ENCODE data around the gene SKP2.
"Not testable (repeated sequence)": the region's sequence is repeated elsewhere in the genome, so short reads cannot be mapped to it uniquely, and the experiment has no call there.

SKP2 gene

DNA sequence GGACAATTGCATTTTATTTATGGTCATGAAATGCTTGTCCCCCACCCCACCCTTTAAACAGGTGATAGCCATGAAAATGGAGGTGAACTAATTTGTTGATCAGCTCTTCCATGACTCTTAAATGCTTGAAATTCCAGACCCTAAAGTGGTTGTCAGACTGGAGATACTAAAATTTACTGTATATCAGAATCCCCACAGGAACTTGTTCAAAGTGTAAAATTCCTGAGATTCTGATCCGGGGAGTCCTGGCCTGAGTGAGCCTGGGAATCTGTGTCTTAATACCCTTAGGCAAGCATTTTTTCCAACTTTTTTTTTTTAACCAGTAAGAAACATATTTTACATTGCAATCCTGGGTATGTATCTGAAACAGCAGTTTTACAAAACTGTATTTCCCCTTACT, 4.7 kb downstream of the SKP2 start:
- DNase-seq (ENCODE audit: low spot score), result no peak

DNA sequence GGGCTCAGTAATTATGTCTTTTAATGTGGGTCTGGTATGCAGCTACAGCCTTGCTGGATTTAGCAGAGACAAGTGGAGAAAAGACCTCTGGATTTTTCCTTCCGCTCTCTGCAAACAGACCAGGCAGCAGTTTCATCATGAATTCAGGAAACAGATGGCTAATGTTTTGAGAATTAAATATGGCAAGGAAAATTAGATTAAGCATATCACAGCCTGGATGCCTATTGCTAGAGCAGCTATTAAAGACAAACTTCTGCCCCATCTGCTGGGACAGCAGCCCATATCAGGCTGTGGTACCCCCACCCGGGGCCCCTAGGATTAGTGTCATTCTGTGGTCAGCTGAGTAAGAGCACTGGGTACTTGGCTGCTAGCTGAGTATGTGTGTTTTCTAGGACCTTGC, 6.2 kb downstream of the SKP2 start:
- DNase-seq (ENCODE audit: low spot score), result no peak

DNA sequence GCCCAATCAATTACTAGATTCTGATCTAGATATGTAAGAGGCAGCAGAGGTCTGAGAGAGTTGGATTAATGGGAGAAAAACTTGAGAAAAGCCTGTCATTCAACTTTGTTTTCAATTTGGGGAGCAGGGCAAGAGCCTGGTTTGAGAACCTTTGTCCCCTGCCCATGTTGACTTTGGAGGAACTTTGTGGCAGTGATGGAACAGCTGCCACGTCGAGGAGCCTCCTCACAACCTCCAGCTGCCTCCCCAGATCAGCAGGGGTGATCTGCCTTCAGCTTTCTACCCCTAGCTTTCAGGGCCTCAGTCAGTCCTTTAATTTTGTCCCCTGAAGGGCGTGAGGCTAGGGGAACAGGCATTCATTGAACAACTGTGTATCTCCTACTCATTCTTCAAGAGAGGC, 8.7 kb downstream of the SKP2 start:
- DNase-seq (ENCODE audit: low spot score), result no peak

- DNase-seq (ENCODE audit: low spot score), result no peak
These were observed 9.4 kb downstream of the SKP2 start for GRCh38 chr5:36161361-36161760.

DNA sequence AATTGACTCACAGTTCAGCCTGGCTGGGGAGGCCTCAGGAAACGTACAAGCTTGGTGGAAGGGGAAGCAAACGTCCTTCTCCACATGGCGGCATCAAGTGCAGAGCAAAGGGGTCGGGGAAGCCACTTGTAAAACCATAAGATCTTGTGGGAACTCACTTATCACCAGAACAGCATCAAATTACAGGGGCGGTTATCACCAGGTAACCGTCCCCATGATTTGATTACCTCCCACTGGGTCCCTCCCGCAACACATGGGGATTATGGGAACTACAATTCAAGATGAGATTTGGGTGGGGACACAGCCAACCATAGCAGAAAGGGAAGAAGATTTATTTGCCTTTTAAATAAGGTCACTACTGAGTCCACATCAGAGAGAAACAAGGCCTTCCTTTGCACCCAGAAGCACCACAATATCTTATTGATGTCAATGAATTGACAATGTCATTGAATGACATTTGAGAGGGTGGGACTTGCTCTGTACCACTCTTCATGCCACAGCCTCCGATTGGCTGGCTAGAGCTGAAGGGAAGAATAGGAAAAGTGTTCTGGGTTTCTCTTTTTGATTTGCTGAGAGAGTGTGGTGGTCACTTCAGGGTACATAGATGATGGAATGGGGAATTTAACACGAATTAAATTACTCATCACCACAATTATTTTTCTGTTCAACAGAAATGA, 11.0 kb downstream of the SKP2 start:
- DNase-seq (ENCODE audit: low spot score), result no peak

DNA sequence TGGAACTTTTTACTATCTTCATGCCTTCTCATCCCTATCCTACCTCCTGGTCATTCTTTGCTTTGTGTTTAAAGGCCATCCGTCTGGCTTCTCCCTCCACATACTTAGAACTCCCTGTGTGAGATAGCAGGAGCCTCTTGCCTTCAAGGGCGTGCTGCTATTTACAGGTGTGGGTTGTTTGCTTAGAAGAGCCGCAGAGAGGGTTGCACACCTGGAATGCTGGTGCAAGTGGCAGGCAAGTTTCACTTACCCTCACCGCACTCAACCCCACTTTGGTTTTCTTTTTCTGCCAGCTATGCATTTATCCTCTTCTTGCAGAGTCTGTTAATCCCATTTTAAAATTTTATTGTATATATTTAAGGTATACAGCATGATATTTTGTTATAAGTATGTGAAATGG, 12.6 kb downstream of the SKP2 start:
- DNase-seq (ENCODE audit: low spot score), result no peak

DNA sequence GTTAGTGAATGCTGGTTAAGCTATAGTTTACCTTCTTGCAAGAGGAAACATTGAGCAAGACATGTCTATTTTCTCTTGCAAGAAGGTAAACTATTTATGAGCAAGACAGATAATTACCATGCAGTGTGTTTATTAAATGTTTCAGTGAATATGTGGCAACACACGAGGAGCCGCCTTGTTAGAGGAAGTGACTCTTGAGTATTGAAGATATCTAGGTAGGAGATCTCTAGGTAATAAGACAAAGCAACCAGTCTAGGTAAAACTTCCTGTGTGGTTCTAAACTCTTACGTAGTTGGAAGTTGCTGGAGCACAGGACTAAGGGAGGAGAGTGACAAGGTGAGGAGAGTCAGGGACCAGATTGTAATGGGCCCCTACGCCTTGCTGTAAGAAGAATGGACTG, 16.8 kb downstream of the SKP2 start:
- DNase-seq (ENCODE audit: low spot score), result no peak

GRCh38 chr5:36170832-36171424, 19.0 kb downstream of the SKP2 start:
- DNase-seq (ENCODE audit: low spot score), result no peak

DNA sequence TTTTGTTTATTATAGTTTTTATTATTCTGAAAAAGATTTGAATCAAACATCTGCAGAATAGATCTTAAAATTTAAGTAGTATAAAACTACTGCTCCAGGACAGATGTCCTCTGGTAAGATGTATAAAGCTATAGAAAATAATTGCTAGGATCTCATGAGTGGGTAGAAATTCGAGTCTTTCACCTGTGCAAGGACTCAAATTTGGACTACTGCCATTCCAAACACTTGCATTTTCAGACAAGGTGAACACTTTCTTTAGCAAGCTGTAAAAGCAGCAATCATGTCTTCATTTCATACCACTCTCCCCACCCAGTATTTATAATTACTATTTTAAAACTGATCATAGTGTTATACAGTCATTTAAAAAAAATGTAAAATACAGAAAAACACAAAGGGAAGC, 20.7 kb downstream of the SKP2 start:
- no peak for DNase-seq (ENCODE audit: low spot score)

DNA sequence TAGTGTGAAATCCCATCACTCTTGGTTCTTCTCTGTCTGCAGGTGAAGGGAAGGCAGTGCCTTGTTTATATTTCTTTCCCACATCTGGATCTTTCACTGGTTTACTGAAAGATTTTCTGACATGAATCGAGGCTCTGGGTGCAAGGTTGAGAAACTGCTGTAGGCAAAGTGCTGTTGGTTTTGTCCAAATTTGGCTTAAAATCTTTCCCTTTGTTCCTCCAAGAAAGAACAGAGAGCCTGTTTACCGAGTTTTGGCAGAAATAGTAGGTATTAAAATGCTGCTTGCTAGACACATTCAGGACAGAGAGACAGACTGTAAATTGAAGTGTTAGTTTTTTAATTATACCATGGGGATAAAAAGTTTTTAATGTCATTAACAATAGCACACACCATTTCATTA, 21.5 kb downstream of the SKP2 start:
- DNase-seq (ENCODE audit: low spot score), result no peak

- DNase-seq (ENCODE audit: low spot score), result no peak
These were observed 22.2 kb downstream of the SKP2 start for GRCh38 chr5:36174119-36174518.

GRCh38 chr5:36175043-36175442, 23.1 kb downstream of the SKP2 start:
- no peak for DNase-seq (ENCODE audit: low spot score)

- DNase-seq (ENCODE audit: low spot score), result no peak
These were observed 25.2 kb downstream of the SKP2 start for GRCh38 chr5:36177154-36177553.

DNA sequence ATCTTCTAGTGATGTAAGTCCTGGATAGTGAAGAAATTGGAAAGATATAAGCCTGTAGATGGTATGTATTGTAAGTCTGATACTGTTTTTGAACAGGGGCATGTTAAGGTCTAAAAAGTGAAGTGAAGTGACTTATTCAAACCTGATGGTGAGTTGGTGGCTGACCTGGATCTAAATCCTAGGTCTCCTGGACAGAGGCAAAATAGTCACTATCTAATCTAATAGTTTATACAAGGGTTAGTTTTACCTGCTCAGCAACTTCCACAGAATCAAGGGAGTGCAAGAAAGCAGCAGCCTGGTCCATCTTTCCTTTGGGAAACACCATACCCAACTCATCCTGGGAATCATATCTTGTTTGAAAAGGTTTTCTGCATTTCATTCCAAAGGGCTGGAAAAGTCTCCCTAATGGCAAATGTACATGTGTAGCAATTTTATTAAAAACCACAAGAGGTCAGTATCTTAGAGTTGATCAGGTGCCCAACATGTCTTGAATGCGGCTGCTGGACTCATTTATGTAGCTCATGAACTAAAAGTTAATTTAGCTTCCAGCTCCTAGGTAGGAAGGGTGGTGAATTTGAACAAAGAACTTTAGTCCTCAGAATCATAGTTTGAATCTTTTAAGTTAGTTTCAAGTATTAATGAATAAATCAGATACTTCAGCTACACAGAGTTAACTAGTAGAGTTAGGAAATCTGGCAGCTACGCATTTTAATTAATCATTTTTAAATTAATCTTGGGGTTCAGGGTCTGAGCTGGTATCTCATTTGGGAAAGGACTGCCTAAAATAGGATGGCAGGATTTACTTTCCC, 26.0 kb downstream of the SKP2 start:
- DNase-seq (ENCODE audit: low spot score), result no peak

GRCh38 chr5:36178524-36178890, 26.6 kb downstream of the SKP2 start:
- no peak for DNase-seq (ENCODE audit: low spot score)

- DNase-seq (ENCODE audit: low spot score), result no peak
These were observed 28.0 kb downstream of the SKP2 start for GRCh38 chr5:36179950-36180349.

DNA sequence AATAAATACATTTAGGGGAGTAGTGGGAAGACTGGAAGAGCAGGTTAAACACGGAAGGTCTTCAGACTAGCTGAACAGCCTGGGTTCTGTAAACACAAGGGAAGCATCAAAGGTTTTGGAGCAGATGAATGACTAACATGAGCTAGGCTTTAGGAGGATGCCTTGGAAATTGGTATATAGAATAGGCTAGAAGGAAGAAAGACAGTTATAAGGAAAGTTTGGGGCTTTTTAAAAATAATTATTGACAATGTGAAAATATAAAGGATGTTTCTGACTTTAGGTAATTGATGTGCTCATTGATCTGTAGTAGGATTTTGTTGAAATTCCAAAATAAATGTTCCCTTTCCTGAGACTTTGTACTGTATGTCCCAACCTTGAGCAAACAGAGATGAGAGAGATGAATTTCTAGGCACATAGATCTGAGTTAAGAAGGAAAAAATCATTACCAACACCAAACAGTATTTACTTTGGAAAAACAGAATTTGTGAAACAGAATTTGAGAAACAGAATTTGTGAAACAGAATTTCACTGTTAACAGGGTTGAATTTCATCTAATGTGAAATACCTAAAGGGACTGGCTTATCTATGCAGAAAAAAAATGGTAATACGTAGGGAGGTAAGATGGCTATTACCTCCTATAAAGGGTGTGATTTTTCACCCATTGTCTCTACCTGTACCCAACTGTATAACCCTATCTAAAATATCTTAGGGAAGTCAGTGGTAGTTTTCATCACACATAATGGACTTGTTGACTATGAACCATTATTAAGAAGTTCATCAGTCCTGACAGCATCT, 28.8 kb downstream of the SKP2 start:
- DNase-seq (ENCODE audit: low spot score), result no peak

GRCh38 chr5:36181774-36182173, 29.9 kb downstream of the SKP2 start:
- no peak for DNase-seq (ENCODE audit: low spot score)

DNA sequence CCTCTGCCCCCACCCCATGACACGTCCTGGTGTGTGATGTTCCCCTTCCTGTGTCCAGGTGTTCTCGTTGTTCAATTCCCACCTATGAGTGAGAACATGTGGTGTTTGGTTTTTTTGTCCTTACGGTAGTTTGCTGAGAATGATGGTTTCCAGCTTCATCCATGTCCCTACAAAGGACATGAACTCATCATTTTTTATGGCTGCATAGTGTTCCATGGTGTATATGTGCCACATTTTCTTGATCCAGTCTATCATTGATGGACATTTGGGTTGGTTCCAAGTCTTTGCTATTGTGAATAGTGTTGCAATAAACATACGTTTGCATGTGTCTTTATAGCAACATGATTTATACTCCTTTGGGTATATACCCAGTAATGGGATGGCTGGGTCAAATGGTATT, 32.5 kb downstream of the SKP2 start:
- not testable (repeated sequence) for DNase-seq (ENCODE audit: low spot score)

GRCh38 chr5:36193746-36194145, 41.8 kb downstream of the SKP2 start:
- no peak for DNase-seq (ENCODE audit: low spot score)

GRCh38 chr5:36198281-36198680, 46.4 kb downstream of the SKP2 start:
- DNase-seq (ENCODE audit: low spot score), result no peak

- not testable (repeated sequence) for DNase-seq (ENCODE audit: low spot score)
These were observed 46.9 kb downstream of the SKP2 start for GRCh38 chr5:36198783-36199182.

GRCh38 chr5:36199620-36200019, 47.7 kb downstream of the SKP2 start:
- DNase-seq (ENCODE audit: low spot score), result no peak
